Lower leg skin (tissue), 3 donors: Measurements from ENCODE around the gene BRD3.

Experiments
- CTCF ChIP-seq, 3 donors: fragments of 450-650 bp; IDR thresholded peaks; one replicate each; pipeline ENCODE4 v1.5.1; 2016; ENCODE audit warnings: antibody characterized with exemption in 3 of 3, mild to moderate bottlenecking in 3 of 3, moderate library complexity in 2 of 3
- POLR2A ChIP-seq, 2 donors: fragments of 450-650 bp; IDR thresholded peaks; one replicate each; pipeline ENCODE4 v1.6.1; 2016 to 2017; ENCODE audit warnings: antibody characterized with exemption in 2 of 2, mild to moderate bottlenecking in 1 of 2, moderate library complexity in 1 of 2

- TF ChIP-seq CTCF (IDR thresholded peaks at IDR 0.05) (no peak), POLR2A (IDR thresholded peaks at IDR 0.05) (no peak)
These were observed 40.3 kb downstream of the BRD3 start for GRCh38 chr9:134027561-134027960.
